ENCODE data around the gene GPR18.

DNA sequence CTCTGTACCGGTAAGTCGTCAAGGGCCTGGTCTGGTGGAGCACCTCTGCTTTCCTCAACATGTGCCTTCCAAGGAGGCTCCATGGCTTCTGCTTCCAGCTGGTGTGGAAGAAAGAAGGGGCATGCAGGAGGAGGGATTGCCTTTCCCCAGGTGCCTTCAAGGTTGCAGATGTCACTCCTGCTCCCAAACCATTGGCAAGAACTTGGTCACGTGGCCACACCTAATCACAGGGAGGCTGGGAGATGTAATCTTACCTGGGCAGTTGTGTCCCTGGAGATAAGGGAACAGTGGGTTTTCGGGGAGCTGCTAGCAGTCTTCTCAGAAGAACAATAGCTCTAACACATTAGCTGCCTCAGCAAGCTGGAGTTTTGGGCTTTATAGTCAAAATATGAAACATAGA lies 9.7 kb upstream of the GPR18 start:
- TF ChIP-seq POLR2AphosphoS5 (IDR thresholded peaks at IDR 0.05), result no peak
- TF ChIP-seq, protein P1, sequence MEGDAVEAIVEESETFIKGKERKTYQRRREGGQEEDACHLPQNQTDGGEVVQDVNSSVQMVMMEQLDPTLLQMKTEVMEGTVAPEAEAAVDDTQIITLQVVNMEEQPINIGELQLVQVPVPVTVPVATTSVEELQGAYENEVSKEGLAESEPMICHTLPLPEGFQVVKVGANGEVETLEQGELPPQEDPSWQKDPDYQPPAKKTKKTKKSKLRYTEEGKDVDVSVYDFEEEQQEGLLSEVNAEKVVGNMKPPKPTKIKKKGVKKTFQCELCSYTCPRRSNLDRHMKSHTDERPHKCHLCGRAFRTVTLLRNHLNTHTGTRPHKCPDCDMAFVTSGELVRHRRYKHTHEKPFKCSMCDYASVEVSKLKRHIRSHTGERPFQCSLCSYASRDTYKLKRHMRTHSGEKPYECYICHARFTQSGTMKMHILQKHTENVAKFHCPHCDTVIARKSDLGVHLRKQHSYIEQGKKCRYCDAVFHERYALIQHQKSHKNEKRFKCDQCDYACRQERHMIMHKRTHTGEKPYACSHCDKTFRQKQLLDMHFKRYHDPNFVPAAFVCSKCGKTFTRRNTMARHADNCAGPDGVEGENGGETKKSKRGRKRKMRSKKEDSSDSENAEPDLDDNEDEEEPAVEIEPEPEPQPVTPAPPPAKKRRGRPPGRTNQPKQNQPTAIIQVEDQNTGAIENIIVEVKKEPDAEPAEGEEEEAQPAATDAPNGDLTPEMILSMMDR (IDR thresholded peaks at IDR 0.05), result no peak
- no peak for TF ChIP-seq POLR2A (IDR thresholded peaks at IDR 0.05)
